Stimulated activated CD4-positive, alpha-beta T cell treated with anti-CD3 and anti-CD28 coated beads, Interleukin-1b, Interleukin-23, amount 100 ng/mL, for 24 hours (primary cell): ENCODE measurements around the gene MGST2.

Experiments
- DNase-seq, 4 experiments: peaks; one replicate each; pipeline ENCODE4 v3.0.0-alpha.2; 2020; ENCODE audit warnings: low read depth in 4 of 4, low spot score in 1 of 4

Gene MGST2

DNA sequence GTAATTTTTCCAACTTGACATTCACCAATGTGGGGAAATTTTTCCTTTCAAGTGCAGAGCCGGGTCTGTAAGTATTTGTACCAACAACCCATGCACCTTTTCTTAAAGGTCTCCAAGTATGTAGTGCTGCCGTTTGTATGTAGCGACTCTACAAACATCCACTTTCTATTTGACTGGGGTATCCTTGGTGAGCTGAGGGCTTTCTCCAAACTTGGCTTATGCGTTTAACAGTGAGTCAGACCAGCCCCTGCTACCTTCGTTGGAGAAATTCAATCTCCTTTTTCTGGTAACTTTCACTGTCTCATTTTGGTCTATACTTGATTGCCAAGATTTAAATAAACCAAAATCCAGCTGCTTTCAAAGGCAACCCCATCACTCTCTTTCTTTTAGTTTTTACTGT is 34.9 kb downstream of the MGST2 start:
- no peak for DNase-seq

DNA sequence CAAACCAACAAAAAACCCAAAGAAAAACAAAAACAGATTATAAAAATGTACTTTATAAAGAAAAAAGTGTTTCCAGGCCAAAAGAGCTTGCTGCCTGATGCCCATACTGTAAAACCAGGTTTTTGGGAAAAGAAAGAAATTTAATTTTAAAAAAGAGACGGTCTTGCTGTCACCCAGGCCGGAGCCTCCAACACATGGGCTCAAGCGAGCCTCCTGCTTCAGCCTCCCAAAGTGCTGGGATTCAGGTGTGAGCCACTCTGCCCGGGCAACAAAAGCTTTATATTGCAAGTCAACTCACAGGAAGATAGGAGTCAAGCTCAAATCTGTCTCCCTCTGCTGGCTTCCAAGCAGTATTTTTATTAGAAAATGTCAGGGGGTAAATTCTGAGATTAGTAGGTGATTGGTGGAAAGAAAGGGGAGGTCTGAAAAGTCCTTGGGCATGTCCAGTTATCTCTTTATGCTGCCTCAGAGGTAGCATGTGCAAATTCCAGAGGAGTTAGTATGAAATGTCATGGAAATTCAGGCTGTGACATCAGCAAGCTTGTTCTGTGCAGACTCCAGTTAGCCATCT is 39.4 kb downstream of the MGST2 start:
- no peak for DNase-seq

DNA sequence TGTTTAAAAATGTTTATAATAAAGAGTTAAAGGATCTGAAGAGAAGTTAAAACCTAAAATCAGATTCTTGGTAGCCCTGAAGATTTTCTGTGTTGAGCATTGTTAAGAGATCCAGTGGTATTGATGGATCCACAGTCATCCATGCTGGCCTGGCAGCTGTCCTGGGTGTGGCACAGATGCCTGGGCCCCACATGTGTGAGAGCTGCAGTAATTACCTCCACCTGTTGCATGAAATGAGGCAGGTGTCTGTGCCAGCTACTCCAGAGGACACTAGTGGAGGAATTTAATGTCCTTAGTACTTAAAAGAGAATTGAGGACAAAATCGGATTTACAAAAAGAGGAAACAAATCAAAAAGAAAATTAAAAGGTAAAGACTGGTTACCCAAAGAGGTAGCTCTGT is 44.0 kb downstream of the MGST2 start:
- DNase-seq = no peak

DNA sequence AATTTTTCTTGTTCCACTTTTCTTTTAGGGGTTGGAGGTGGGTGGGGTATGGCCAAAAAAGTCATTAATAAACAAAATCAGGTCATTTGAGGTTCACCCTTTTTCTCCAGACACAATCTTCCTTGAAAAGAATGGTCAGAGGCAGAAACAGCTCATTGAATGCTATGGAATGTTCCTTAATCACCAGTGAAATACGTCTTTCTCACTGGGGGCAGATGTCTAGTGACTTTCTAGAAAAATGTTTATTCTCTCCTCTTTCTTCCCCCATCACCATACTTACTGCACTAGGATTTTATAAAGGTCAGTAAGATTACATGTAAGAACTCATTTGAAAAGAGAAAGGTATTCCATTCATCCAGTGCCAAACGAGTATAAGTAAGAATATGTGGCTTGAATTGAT is 44.5 kb downstream of the MGST2 start:
- DNase-seq = no peak

DNA sequence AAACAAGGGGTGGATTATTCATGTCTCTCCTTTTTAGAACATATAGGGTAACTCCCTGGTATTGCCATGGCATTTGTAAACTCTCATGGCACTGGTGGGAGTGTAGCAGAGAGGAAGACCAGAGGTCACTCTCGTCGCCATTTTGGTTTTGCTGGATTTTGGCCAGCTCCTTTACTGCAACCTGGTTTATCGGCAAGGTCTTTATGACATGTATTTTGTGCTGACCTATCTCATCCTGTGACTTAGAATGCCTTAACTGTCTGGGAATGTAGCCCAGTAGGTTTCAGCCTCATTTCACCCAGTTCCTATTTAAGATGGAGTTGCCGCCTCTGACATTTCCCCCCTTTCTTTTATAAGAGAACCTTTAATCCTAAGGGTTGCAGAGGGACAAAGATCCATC is 45.8 kb downstream of the MGST2 start:
- no peak for DNase-seq

DNA sequence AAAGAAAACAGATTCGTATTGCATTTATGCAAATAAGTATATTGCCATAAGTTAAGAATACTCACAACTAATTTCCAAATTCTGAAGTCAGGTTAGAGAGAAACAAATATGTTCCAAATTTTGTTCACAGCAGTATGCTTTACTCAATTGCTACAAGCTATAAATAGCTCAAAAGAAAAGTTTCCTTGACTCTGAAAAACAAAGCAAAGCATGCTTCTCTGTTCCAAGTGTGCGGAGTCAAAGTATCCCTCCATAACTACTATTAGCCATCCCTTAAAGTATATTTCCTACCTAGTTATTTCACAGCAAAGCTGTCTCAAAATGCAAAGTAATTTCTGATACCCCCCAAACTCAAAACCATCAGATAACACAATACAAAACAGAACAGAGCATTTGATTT is 47.3 kb downstream of the MGST2 start:
- DNase-seq = no peak

DNA sequence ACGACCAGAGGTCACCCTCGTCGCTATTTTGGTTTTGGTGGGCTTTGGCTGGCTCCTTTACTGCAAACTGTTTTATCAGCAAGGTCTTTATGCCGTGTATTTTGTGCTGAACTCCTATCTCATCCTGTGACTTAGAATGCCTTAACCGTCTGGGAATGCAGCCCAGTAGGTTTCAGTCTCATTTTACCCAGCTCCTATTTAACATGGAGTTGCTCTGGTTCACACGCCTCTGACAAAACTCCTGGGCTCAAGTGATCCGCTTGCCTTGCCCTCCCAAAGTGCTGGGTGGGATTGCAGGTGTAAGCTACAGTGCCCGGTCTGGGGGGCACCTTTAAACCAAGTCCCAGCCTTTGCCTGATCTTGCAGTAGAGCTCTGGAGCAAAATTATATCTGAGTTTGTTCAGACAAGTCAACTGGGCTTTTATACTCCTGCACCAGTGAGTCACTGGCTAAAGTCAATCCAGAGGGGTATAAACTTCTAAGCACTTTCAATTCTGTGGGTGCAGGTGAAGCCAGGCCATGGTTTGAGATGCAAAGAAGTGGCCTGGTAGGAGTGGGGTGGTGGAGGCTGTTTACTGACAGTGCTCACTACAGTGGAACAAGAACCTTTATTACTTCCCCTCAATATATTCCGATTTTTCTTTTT is 50.2 kb downstream of the MGST2 start:
- no peak for DNase-seq

DNA sequence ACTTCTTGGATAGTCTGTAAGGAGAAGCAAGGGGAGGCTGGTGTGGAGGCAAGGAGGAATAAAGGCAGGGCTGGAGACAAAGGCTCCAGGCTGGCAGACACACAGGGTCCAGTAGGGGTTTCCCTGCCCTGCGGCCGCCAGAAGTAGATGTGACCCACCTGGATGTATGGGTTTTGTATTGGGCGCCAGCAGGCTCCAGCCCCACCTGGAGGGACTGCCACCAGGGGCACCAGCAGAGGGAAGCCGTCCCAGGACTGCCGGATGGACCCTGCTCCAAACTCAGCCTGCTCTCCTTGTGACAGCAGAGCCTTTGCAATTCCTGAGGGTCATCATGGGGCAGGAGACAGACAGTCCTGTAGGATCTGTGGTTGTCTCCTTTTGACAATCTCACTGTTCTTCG is 52.7 kb downstream of the MGST2 start:
- no peak for DNase-seq

DNA sequence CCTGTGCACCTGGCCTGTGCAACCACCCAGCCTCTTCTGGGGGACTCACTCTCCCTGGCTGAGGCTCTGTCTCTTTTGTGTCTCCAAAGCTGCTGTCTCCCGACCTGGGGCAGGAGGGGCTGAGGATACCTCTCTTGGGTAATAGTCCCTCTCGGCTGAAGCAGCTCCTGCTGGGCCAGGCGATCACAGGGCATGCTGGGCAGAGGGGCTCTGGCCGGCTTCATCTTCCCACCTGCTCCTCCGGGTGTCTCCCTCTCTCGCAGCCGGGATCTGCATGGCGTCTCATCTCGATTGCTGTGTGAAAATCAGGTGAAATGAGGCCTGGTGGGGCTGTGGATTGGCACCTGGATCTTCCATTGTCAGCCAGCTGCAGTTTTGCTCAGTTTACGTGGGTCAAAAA is 53.2 kb downstream of the MGST2 start:
- no peak for DNase-seq

DNA sequence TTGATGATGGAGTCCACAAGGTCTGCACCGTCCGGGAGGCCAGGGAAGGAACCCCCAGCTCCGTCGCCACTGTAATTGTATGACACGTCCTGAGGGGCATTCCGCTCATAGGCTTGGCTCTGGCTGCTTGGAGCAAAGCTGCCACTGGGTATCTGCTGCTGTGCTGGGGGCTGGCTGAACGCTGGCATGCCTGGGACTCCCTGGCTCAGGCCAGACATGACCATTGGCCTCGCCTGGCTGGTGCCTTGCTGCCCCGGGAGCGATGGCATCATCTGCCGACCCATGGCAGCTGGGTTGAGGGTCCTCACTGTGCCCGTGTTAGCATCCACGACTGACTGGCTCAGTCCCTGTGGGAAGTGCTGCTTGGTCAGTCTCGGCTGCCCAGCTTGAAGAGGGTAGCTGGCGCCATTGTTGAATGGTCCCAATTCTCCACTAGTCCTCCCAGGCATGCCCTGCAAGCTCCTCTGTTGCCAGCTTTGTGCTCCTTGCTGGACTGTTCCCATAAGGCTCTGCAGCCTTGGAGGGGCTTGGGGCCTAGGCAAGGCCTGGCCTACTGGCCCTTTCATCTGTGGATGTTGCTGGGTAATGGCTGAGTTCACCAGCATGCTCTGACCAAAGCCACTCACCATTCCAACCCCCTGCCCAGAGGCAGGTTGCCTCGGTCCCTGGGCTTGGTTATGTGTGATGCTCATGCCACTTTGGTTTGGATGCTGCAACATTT is 53.9 kb downstream of the MGST2 start:
- DNase-seq = no peak

DNA sequence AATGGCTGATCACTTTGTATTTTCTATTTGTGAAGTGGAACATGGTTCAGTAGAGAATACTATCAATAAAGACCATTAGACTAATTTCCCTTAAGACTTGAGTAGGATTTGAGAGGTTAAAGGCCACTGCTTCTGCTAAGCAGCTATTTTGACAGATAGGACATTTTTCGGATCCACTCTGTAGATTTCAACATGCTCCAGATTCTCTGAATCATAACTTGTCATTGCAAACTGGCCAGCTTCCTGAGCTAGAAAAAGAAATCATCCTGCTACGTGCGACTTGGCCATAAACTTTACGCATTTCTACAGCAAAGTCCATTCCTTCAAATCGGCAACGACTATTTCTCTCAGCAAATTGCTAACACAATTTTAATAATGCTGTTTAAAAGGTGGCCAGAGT is 55.2 kb downstream of the MGST2 start:
- DNase-seq = no peak

DNA sequence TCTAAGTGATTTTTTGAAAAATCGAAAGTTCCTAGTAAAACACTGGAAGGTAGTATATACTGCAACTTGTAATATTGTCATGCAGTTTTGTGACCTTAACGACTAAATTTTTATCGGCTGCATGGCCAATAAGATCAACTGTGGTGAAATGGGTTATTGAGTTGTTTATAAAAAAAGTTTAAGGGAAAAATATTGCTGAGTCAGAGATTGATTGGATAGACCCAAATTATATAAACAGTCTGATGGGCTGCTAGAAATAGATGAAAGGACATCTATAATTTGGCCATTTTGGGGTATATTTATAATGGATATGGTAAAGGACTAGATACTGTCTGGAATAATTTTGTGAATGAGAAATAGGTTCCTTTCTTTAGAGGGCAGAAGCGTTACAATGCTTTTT is 56.2 kb downstream of the MGST2 start:
- DNase-seq = no peak

DNA sequence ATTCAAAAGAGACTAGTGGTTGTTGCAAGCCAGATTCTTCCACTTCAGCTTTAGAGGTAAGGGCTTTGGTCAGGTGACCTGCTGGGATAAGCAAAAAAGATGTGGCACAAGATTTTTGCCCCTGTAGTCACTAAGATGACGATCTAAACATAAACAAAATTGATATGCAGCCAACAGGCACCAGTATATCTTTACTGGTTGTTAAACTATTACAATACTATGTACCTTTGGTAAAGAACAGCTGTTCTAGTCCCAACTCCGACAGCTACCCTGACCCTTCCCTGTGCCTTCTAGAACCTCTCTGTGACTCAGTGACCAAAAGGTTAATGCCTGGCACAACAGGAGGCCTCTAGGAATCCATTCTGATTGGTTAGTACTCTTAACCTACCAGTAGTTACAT is 59.6 kb downstream of the MGST2 start:
- no peak for DNase-seq

DNA sequence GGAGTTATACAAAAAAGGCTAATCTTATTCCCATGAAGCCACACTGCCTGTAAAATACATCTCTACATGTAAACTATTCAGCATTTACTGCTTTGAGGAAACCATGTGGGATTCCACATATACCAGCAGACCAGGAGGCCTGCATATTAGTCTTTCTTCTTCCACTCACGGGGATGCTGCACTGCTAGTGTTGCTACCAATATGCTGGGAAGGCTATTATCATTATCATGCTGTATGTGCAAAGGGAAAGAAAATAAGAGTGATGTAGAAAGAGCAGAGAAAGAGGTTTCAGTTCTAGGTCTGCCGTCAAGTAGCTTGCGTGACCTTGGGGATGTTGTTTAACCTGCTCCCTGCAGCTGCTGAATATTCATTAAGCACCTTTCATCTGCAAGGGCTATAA is 61.0 kb downstream of the MGST2 start:
- DNase-seq = no peak

DNA sequence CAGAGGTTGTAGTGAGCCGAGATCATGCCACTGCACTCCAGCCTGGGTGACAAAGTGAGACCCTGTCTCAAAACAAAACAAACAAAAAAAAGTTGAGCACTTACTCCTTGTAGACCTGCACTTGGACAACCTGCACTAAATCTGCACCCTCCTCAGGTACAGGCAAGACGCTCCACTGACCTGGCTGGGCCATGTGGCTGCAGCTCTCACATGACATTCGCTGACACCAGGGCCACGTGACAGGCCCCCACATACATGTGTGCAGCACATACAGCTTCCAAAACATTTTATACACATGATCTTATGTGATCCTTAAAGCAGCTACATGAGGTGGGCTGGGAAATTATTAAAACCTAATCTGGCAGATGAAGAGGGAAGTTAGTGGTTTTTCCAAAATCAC is 62.5 kb downstream of the MGST2 start:
- DNase-seq = no peak

DNA sequence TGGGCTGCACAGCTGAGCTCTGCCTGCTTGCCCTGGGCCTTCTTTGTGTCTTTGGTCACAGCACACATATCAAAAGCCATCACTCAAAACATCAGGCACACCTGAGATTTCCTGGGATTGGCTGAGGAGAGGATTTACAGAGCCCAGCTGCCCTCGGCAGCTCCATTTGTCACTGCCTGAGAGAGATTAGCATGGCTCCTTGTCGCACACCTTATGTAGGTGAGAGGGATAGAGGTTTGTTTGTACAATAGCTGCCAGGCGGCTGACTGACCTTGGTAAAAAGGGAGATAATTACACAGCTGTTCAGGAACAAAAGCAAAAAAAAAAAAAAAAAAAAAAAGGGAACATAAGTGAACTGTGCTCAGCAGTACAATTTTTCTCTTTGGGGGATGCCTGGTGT is 63.2 kb downstream of the MGST2 start:
- DNase-seq = no peak

DNA sequence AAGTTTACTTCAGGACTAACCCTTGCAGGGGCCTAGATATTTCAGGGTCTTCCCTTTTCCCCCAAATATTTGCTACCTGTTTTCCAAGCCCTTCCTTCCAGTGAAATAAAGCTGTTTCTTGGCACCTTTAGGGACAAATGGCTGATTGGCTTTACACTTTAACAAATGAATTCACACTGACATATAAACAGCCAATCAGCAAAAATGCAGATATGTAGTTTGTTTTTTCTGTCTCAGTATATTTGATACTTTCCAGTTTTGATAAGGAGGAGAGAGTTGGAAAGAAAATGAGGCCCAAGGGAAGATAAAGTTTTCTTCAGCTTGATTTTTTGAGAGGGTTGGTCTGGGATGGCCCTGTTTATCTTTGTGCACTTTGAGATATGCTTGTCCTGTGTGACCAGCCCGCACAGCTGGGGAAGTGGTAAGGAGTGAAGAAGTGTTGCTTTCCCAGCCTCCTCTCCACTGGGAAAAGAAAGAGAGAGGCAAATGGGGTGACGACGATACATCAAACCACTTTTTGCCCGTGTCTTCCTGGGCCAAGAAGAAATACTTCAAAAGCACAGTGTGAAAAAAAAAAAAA is 67.5 kb downstream of the MGST2 start:
- no peak for DNase-seq

DNA sequence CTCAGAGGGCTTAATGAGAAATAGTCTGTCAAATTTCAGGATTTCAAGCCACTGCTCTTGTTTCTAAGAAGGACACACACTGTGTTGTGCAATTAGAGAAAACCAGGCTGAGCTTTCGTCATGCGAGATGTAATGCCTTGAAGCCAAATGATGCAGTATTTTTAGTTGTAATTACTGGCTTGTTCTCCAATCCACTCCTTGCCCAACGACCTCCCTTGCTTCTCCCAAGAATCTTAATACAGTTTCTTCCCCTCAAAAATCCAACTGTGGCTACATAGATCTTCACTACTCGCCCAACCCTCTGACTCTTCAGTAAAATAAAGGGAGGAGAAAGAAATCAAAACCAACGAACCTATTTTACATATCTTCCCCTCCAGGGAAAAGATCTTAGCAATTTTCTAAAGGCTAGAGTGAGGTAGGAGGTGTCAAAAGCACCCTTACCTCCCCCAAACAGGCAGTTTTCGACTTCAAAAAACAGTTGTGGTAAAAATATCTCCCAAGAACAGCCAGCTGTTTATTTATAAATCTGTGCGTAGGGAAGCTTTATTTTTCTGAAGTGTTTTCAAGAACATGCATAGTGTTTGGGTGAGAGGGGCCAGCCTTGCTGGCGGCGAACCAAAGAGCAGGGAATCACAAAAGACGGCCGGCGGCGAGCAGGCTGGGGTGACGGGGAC is 68.7 kb downstream of the MGST2 start:
- no peak for DNase-seq

DNA sequence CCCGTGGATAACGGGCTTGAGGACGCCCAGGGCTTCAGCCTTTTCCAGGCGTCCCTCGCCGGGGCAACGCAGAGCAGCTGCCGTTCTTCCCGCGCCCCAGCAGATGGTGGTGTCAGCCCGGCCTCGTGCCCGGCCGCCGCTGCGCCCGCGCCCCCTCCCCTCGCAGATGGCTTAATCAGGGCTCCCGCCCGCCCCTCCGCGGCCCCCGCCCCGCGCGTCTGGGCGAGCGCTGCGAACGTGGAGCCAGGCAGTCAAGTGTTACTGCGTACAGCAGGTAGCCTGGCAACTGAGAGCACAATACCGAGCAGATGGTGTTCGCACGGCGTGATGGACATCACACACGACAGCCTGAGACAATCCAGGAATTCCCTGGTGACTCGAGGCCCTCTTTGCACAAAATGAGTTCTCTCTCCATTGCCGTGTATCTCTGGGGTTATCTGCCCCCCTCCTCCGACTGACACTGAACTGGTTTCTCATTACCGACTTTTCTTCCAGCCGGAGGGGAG is 69.3 kb downstream of the MGST2 start:
- peak in 3 of 4 experiments; percentile 26 to 53 (median 36) for DNase-seq

DNA sequence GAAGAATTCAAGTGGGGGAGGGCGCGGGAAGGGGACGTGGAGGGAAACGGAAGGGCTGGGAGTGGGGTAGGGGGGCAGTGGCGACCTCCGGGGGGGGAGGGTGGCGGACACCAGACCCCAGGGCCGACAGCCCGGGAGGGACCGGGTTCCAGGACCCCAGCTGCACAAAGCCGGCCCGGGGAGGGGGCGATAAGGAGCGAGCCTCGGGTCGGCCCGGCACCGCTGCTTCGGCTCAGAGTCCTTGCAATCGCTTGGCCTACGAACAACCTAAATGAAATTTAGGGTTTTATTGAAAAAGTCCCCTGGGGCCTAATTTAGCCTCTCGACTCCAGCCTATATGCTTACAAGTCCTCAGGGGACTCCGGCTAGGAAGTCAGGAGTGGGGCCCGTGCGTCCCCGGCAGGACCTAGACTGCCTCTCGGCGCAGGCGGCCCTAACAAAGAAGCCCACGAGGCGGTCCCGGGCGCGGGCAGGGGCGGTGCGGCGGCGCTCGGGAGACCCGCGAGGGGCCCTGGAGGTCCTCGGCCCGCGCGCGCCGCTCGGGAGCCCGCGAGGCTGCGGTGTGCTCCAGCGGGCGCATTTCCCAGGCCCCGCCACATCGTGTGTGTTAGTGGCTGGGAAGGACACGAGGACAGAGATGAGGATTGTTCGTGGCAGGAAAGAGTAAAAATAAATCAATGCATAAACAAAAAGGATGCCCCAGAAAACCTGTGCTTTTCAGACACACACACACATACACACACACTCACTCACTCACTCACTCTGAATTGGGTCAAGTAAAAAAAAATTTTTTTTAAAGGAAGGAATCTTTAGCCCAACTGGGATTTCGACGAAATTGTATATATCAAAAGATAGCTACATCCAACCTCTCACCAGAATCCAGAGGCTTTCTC is 70.0 kb downstream of the MGST2 start:
- DNase-seq = no peak

DNA sequence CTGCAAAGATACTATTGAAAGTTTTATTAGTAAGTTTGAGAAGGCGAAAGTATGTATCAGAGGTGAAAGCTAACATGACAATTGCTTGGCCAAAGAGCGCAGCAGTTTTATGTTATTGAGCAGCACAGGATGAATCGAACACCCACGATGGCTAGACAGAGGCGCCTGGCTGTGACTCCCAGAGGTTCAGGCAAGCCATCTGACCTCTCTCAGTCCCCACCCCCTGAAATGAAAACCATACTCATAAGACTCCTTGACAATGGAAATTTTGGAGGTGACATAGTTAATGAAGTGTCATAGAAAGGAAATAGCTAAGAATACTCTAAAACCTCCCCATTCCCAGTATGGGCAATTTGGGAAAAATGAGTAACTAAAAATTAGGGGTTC is 70.6 kb downstream of the MGST2 start:
- no peak for DNase-seq
